ENCODE data around the gene MAPRE3. TPM values are rescaled to one million over a fixed set of nuclear protein-coding genes. Genes with fewer than 3 reads are reported as not detected.

MAPRE3 gene
- total RNA-seq, 2 experiments from 2014 or later, result 4.4 TPM

- no peak overlapping the region for H3K27ac Mint-ChIP-seq
- H3K9me3 Mint-ChIP-seq, result no peaks in the 10 kb centered on the region
- H3K27me3 Mint-ChIP-seq, result peaks cover 15% of the 10 kb centered on the region
- H3K4me3 Mint-ChIP-seq, result no peak overlapping the region
- POLR2A ChIA-PET, result no interaction called here
- no peaks in the 10 kb centered on the region for H3K36me3 Mint-ChIP-seq
- no peaks in the 10 kb centered on the region for H3K4me1 Mint-ChIP-seq (ENCODE audit: low read depth)
- CTCF ChIA-PET, result interaction anchor here (1.3 to 2.3 kb wide), 2 partner anchors 11 to 108 kb away, joined by 4 to 9 read pairs; no protein-coding TSS in a partner anchor
- DNase-seq, result no peak
- intact Hi-C loops (cut with micrococcal nuclease), result no loop called here
Observed at GRCh38 chr2:26954135-26954534, 16.3 kb upstream of the MAPRE3 start.

DNA sequence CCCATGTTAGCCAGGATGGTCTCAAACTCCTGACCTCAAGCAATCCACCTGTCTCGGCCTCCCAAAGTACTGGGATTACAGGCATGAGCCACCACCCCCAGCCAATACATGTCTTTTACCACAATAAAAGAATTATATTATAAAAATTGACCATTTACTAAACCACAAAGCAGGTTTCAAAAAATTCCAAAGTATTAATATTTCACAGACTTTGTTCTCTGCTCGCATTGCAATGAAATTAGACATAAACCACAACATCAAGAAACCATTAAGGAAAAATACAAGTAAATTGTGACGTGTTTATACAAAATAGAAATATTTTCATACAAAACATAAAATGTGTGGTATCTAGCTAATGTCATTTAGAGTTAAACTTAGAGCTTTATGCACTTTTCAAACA is 13.4 kb upstream of the MAPRE3 start:
- no peak overlapping the region for H3K4me3 Mint-ChIP-seq
- H3K36me3 Mint-ChIP-seq, result no peaks in the 10 kb centered on the region
- no peak overlapping the region for H3K27ac Mint-ChIP-seq
- ChIA-PET CTCF (interaction anchor here (1.4 to 2.1 kb wide), 2 partner anchors 60 to 234 kb away, joined by 3 to 16 read pairs; no protein-coding TSS in a partner anchor), POLR2A (no interaction called here)
- intact Hi-C loops (cut with micrococcal nuclease), result no loop called here
- DNase-seq, result no peak
- H3K9me3 Mint-ChIP-seq, result no peaks in the 10 kb centered on the region
- no peaks in the 10 kb centered on the region for H3K4me1 Mint-ChIP-seq (ENCODE audit: low read depth)
- peaks cover 21% of the 10 kb centered on the region for H3K27me3 Mint-ChIP-seq

DNA sequence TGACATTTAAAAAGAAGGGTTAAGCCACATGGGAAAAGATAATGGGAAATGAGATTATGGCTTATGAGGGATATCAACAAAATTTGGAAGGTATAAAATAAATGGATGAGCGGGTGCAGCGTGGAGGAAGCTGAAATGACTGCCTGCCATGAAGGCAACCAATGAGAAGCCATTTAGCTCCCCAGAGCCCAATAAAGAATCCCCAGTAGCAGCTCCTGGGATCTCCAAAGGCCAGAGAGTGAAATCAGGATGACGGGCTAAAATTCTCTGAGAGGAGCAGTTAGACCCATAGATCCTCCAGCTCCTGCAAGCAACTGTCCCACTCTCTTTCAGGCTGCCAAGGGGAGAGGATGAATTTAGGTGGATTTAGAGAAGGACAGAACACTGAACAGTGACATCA is 12.9 kb upstream of the MAPRE3 start:
- no peaks in the 10 kb centered on the region for H3K4me1 Mint-ChIP-seq (ENCODE audit: low read depth)
- DNase-seq, result no peak
- H3K9me3 Mint-ChIP-seq, result no peaks in the 10 kb centered on the region
- peaks cover 19% of the 10 kb centered on the region for H3K27me3 Mint-ChIP-seq
- H3K4me3 Mint-ChIP-seq, result no peak overlapping the region
- CTCF ChIA-PET, result interaction anchor here (2.1 kb wide), 1 partner anchor 60 kb away, joined by 16 read pairs; no protein-coding TSS in a partner anchor
- no peak overlapping the region for H3K27ac Mint-ChIP-seq
- H3K36me3 Mint-ChIP-seq, result no peaks in the 10 kb centered on the region
- POLR2A ChIA-PET, result no interaction called here
- intact Hi-C loops (cut with micrococcal nuclease), result no loop called here

- Mint-ChIP-seq H3K4me1 (ENCODE audit: low read depth) (no peaks in the 10 kb centered on the region), H3K27me3 (peaks cover 18% of the 10 kb centered on the region), H3K4me3 (no peak overlapping the region), H3K9me3 (no peaks in the 10 kb centered on the region), H3K36me3 (no peaks in the 10 kb centered on the region), H3K27ac (no peak overlapping the region)
- intact Hi-C loops (cut with micrococcal nuclease), result no loop called here
- POLR2A ChIA-PET, result interaction anchor here (0.6 kb wide), 1 partner anchor 110 kb away, joined by 4 read pairs; no protein-coding TSS in a partner anchor
- DNase-seq, result no peak
- CTCF ChIA-PET, result interaction anchor here (0.8 to 6.3 kb wide), 10 partner anchors 10 to 343 kb away, joined by 3 to 205 read pairs (median 4); partner anchors contain the start of genes KHK and TRIM54
Observed at GRCh38 chr2:26959331-26959730, 11.1 kb upstream of the MAPRE3 start.

GRCh38 chr2:26964446-26965130 is 5.8 kb upstream of the MAPRE3 start:
- Mint-ChIP-seq H3K27me3 (peaks cover 22% of the 10 kb centered on the region), H3K9me3 (no peaks in the 10 kb centered on the region), H3K27ac (no peak overlapping the region), H3K36me3 (no peaks in the 10 kb centered on the region), H3K4me1 (ENCODE audit: low read depth) (peaks cover 7% of the 10 kb centered on the region), H3K4me3 (no peak overlapping the region)
- ChIA-PET CTCF (interaction anchor here (1.0 to 6.3 kb wide), 7 partner anchors 12 to 339 kb away, joined by 3 to 205 read pairs (median 20); partner anchors contain the start of gene TRIM54), POLR2A (no interaction called here)
- DNase-seq, result no peak
- intact Hi-C loops (cut with micrococcal nuclease), result no loop called here

DNA sequence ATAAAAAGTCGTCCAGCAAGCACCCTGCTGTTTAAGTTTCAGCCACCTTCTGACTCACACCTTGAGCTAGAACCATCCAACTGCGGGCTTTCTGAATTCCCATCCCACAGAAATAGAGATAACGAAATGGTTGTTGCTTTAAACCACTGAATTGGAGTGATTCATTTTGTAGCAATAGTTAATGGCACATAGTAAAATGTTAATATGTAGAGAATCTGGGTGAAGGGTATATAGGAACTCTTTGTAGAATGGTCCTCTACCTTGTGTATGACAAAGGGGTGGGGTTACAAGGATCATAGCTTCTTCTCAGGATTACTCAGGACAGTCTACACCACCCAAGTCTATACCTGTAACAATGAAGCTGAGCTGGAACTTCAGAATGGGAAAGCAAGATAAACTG is 2.4 kb upstream of the MAPRE3 start:
- no peaks in the 10 kb centered on the region for H3K36me3 Mint-ChIP-seq
- POLR2A ChIA-PET, result no interaction called here
- H3K27ac Mint-ChIP-seq, result no peak overlapping the region
- CTCF ChIA-PET, result interaction anchor here (0.9 to 3.4 kb wide), 4 partner anchors 45 to 311 kb away, joined by 3 to 17 read pairs (median 14); no protein-coding TSS in a partner anchor
- no peaks in the 10 kb centered on the region for H3K9me3 Mint-ChIP-seq
- intact Hi-C loops (cut with micrococcal nuclease), result no loop called here
- peaks cover 15% of the 10 kb centered on the region for H3K4me1 Mint-ChIP-seq (ENCODE audit: low read depth)
- DNase-seq, result no peak
- H3K27me3 Mint-ChIP-seq, result peaks cover 14% of the 10 kb centered on the region
- H3K4me3 Mint-ChIP-seq, result no peak overlapping the region

DNA sequence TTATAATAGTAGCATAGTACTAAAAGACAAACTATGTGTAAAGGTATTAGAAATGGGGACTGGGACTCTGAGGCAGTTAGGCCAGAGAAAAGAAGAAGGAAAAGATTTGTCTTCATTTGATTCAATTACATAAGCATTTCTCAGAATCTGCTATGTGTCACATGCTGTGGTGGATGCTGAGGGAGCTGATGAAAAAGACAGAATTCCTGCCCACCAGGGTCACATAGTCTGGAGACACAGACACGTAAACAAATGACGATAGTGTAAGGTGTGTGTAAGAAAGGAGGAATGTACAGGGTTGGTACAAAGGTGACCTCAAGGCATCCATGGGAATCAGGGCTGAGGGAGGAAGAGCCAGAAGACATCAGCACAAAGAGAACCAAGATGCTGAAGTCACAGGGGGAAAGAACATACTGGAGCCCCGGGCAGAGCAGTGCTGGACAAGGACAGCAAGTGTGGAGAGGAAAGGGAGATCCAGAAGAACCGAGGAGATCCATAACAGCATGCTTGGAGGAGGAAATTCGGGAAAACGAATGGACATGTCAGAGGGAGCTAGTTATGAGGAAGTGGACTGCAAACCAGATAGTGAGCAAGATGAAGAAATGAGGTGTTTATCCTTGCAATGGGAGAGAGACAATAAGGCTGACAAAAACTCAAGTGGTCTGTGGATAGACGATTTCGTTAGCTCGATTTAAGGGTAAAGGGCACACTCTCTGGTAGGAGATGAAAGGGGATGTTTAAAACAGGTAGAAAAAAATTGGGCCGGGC is 1.2 kb upstream of the MAPRE3 start:
- Mint-ChIP-seq H3K27ac (no peak overlapping the region), H3K27me3 (peaks cover 17% of the 10 kb centered on the region)

GRCh38 chr2:26970928-26971627 is 641 bp downstream of the MAPRE3 start:
- CTCF ChIA-PET, result interaction anchor here (0.7 to 1.6 kb wide), 2 partner anchors 46 to 125 kb away, joined by 4 to 6 read pairs; no protein-coding TSS in a partner anchor
- no peak for DNase-seq
- H3K9me3 Mint-ChIP-seq, result no peaks in the 10 kb centered on the region
- intact Hi-C loops (cut with micrococcal nuclease), result loop anchor here (1.0 kb wide), 1 partner anchor 110 kb away; no protein-coding TSS in a partner anchor
- H3K4me3 Mint-ChIP-seq, result peak overlapping the region; percentile 68
- POLR2A ChIA-PET, result interaction anchor here (0.7 kb wide), 1 partner anchor 60 kb away, joined by 3 read pairs; no protein-coding TSS in a partner anchor
- H3K36me3 Mint-ChIP-seq, result no peaks in the 10 kb centered on the region
- H3K27me3 Mint-ChIP-seq, result peaks cover 14% of the 10 kb centered on the region
- H3K4me1 Mint-ChIP-seq (ENCODE audit: low read depth), result peaks cover 15% of the 10 kb centered on the region
- H3K27ac Mint-ChIP-seq, result no peak overlapping the region

More for the DNA sequence above, 1.2 kb upstream of the MAPRE3 start:
- CTCF ChIA-PET, result interaction anchor here (0.9 to 3.4 kb wide), 8 partner anchors 7 to 310 kb away, joined by 3 to 17 read pairs (median 4); no protein-coding TSS in a partner anchor
- Mint-ChIP-seq H3K9me3 (no peaks in the 10 kb centered on the region), H3K4me3 (peak overlapping the region; percentile 73), H3K36me3 (no peaks in the 10 kb centered on the region), H3K4me1 (ENCODE audit: low read depth) (peaks cover 15% of the 10 kb centered on the region)
- intact Hi-C loops (cut with micrococcal nuclease), result no loop called here
- POLR2A ChIA-PET, result interaction anchor here (0.6 kb wide), 1 partner anchor 7 kb away, joined by 4 read pairs; no protein-coding TSS in a partner anchor
- DNase-seq, result no peak

GRCh38 chr2:26971911-26972786 is 1.7 kb downstream of the MAPRE3 start:
- H3K9me3 Mint-ChIP-seq, result no peaks in the 10 kb centered on the region
- intact Hi-C loops (cut with micrococcal nuclease), result no loop called here
- peaks cover 12% of the 10 kb centered on the region for H3K27me3 Mint-ChIP-seq
- no peak overlapping the region for H3K27ac Mint-ChIP-seq
- DNase-seq, result no peak
- ChIA-PET CTCF (interaction anchor here (0.7 to 1.6 kb wide), 4 partner anchors 10 to 126 kb away, joined by 4 to 6 read pairs (median 6); no protein-coding TSS in a partner anchor), POLR2A (no interaction called here)
- peak overlapping the region; percentile 68 for H3K4me3 Mint-ChIP-seq
- H3K4me1 Mint-ChIP-seq (ENCODE audit: low read depth), result peaks cover 15% of the 10 kb centered on the region
- no peaks in the 10 kb centered on the region for H3K36me3 Mint-ChIP-seq

DNA sequence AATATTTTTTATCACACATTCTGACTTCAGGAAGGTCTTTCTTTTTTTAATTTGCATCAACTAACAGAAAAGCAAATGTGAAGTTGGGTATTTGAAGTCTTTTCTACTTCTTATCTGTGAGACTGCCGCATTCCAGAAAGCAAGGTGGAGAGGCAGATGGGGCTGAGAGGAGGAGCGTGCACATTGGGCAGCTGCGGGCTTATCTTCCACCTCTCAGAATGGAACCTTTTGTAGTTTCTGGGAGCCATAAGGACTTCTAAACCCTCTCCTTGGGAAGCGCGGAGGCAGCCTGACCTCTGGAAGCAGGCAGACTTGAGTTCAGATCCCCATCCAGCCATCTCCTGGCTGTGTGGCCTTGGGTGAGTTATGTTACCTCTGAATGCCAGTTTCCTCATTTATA is 3.9 kb downstream of the MAPRE3 start:
- H3K9me3 Mint-ChIP-seq, result no peaks in the 10 kb centered on the region
- DNase-seq, result no peak
- H3K36me3 Mint-ChIP-seq, result no peaks in the 10 kb centered on the region
- ChIA-PET POLR2A (no interaction called here), CTCF (no interaction called here)
- no peak overlapping the region for H3K4me3 Mint-ChIP-seq
- peaks cover 10% of the 10 kb centered on the region for H3K4me1 Mint-ChIP-seq (ENCODE audit: low read depth)
- no peak overlapping the region for H3K27ac Mint-ChIP-seq
- intact Hi-C loops (cut with micrococcal nuclease), result no loop called here
- peaks cover 5% of the 10 kb centered on the region for H3K27me3 Mint-ChIP-seq

DNA sequence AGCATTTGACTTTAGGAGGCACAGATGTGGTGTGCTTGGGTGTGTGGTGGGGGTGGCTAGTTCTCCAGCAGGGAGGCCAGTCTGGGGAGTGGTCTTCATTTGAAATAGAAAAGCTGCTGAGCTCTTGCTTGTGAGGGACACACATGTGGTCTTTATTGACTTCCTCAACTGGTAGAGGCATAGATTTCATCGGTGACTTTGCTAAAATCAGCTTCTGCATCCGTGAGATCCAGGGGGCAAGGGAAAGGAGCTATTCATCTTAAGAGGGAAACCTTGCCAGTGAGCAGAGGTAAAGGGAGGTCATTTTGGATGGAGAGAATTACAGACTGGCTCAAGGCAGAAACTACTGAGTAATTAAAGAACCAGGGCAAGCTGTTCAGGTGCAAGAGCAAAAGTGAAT is 4.7 kb downstream of the MAPRE3 start:
- Mint-ChIP-seq H3K9me3 (no peaks in the 10 kb centered on the region), H3K4me1 (ENCODE audit: low read depth) (peaks cover 7% of the 10 kb centered on the region), H3K27ac (no peak overlapping the region), H3K27me3 (peaks cover 3% of the 10 kb centered on the region), H3K4me3 (no peak overlapping the region), H3K36me3 (no peaks in the 10 kb centered on the region)
- POLR2A ChIA-PET, result no interaction called here
- DNase-seq, result no peak
- intact Hi-C loops (cut with micrococcal nuclease), result no loop called here
- CTCF ChIA-PET, result interaction anchor here (1.2 to 1.6 kb wide), 4 partner anchors 13 to 129 kb away, joined by 3 to 9 read pairs (median 6); no protein-coding TSS in a partner anchor
